Stromal cell of bone marrow (primary cell): ENCODE results near the gene CBX4.
A peak's percentile ranks its signal among the peaks of the same experiment; 100 is the strongest.

ENCODE experiments used
- DNase-seq: peaks from one replicate; pipeline ENCODE4 v3.0.0-alpha.2; 2012; ENCODE audit warnings: low read depth

Gene CBX4

GRCh38 chr17:79839356-79840268 is at the start of gene CBX4:
Gene CBX4 (minus strand): TSS chr17:79839440. CDS start chr17:79839251, 189 bp downstream.
- peak; percentile 87 for DNase-seq

- no peak for DNase-seq
These were observed 48.8 kb upstream of the CBX4 start for GRCh38 chr17:79888009-79888540.

GRCh38 chr17:79887451-79887991 is 48.3 kb upstream of the CBX4 start:
- DNase-seq = no peak

DNA sequence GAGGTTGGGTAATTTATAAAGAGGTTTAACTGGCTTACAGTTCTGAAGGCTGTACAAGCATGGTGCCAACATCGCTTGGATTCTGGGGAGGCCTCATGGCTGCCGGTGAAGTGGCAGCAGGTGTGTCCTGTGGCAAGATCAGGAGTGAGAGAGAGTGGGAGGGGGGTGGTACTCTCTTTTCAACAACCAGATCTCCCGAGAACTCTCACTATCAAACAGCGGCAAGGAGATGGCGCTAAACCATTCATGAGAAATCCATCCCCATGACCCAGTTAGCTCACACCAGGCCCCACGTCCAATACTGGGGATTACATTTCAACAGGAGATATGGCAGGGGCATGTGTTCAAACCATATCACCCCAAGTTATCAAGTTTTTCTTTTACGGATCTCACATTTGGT is 44.0 kb upstream of the CBX4 start:
- DNase-seq = no peak

GRCh38 chr17:79878329-79878947 is 39.2 kb upstream of the CBX4 start:
- no peak for DNase-seq

DNA sequence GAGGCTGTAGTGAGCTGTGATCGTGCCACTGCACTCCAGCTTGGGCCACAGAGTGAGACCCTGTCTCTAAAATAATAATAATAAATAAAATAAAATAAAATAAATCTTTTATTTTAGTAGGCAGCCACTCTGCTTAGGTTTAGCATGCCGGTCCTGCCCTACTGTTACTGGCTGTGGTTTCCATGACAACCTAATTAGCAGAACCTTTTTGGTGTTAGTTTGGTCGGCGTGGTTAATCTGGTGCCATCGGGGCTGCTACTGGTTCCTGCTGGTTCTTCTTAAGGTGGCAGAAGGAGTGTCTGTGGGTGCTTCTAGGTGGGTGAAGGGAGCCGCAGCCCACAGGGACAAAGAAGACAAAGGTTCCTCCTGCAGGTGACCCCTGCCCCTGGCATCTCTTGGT is 37.8 kb upstream of the CBX4 start:
- DNase-seq = no peak

GRCh38 chr17:79875511-79875910 is 36.3 kb upstream of the CBX4 start:
- DNase-seq = no peak

- DNase-seq = no peak
These were observed 35.2 kb upstream of the CBX4 start for GRCh38 chr17:79874329-79874981.

DNA sequence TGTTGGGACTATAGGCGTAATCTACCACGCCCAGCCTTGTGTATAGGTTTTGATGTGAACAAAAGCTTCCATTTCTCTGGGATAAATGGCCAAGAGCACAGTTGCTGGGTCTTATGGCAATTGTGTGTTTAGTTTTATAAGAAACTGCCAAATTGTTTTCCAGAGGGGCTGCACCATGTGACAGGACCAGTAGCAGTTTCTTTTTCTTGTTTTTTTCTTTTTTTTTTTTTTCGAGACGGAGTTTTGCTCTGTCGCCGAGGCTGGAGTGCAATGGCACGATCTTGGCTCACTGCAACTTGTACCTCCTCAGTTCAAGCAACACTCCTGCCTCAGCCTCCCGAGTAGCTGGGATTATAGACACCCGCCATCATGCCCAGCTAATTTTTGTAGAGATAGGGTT is 34.3 kb upstream of the CBX4 start:
- DNase-seq = no peak

DNA sequence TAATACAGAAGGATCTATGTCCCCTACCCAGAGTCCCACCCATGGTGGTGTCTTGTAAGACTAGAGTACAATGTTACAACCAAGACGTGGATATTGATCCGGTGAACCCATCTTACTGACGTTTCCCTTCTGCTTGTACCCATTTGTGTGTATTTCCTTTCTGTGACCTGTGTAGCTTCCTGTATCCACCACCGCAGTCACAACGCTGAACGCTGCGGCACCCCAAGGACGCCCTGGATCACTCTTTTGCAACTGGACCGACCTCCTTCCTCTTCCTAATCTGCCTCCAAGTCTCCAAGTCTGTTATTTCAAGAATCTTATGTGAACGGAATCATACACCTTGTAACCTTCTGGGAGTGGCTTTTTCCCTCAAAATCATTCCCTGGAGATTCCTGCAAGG is 33.5 kb upstream of the CBX4 start:
- no peak for DNase-seq

GRCh38 chr17:79871131-79871530 is 31.9 kb upstream of the CBX4 start:
- DNase-seq = no peak

- DNase-seq = no peak
These were observed 31.3 kb upstream of the CBX4 start for GRCh38 chr17:79870540-79870939.

DNA sequence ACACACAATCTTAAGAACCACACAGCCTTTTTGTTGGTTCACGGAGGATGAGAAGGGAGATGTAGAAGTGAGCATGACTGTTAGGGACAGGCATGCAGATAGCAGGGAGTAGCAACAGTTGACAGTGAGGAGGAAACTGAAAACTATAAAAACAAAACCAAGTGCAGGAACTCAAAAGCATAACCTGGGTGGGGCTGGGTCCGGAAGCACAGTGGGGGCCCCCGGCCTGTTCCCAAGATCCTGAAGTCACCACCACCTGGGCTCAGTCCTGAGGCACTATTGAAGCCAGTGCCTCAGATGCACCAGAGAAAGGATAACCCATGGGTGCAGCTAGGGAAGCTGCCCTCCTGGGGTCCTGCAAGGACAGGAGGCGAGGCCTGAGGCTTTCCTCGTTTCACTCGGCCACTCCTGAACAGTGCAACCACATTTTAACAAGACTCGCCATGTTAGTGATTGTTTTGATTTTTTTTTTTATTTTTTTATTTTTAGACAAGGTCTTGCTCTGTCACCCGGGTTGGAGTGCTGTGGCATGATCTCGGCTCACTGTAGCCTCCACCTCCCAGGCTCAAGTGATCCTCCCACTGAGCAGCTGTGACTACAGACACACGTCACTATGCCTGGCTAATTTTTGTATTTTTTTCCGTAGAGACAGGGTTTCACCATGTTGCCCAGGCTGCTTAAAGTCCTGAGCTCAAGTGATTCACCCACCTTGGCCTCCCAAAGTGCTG is 27.7 kb upstream of the CBX4 start:
- DNase-seq = no peak

DNA sequence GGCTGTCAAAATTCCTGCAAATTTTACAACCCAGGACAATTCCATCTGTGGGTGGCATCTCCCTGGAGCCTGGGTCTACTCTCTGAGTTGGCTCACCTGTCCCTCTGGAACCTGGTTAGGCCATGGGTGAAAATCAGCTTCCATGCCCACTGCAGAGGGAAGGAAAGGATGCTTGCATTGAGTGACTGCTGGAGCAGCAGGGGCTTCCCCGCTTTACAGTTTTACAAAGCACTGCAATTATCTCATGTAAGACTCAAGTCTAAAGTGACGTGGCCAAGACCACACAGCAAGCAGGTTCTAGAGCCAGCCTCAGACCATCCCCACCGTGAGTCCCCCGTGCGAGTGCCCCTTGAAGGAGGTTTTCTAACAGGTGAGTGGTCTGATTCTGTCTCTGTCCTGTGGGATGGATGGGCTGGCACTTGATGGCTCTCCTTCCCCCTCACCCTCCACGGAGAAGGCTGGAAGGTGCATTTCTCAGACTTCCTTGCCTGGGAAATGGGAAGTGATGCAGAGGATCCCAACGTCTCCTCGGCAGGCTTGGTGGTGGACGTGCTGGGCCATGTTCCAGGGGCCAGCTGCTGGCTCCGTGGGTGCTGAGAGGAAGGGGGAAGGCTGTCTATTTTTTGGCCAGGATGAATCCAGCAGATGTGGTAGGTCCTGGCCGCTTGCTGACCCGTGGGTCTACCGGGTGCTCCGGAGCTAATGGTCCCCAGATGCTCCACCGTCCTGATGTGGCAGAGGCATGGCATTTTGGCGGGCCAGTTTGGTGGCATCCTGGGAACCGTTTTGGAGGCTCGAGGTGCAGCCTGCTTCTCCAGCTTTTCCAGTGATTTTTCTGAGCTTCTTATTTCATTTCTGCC is 26.3 kb upstream of the CBX4 start:
- DNase-seq = no peak

GRCh38 chr17:79864617-79865250 is 25.5 kb upstream of the CBX4 start:
- DNase-seq = no peak

GRCh38 chr17:79864147-79864546 is 24.9 kb upstream of the CBX4 start:
- DNase-seq = no peak

DNA sequence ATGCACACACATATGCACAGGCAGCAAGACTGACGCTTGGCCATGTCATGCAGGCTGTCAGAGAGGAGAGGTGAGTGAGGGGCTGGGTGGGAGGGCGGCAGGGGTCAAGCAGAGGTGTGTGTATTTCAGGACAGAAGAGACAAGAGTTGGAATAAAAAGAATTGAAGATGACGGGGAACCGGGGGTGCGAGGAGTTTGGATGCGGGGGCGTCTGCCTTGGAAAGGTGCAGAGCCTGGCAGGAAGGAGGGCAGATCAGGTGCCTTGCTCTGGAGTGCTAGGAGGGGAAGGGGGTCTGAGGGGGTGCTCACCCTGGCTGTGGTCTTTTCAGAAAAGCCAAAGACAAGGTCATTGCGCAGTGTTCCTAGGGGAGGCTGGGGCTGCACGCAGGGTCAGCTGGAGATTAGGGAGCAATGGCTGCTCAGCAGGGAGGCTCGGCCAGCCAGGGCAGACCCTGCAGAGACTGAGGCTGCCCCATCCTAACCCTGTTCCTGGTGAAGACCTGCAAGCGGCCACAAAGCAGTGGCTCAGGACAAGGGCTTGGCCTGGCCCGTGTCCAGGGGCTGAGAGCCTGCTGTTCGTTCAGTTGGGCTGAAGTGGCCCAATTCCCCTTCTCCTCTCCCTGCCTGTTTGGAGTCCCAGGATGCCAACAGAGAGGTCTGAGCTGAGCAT is 23.7 kb upstream of the CBX4 start:
- no peak for DNase-seq

DNA sequence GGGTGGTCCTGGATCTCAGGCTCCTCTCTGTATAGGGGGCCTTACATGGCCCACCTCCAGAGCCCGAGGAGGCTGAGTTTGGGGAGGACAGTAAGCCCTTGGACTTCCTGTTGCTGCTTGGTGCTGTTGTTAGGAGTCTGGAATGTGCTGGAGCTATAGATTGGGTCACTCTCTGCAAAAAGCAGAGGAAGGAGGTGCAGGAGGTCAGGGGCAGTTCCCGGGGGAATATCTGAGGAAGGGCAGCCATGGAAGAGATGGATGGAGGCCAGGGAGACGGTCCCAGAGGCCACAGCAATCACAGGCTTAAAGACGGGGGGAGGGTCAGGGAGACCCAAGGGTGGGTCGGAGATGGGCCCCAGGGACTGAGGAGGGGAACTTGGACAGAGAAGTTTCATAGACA is 23.0 kb upstream of the CBX4 start:
- DNase-seq = no peak

GRCh38 chr17:79861413-79862216 is 22.4 kb upstream of the CBX4 start:
- no peak for DNase-seq
